Measurements from ENCODE around the gene PMFBP1.

The PMFBP1 gene

GRCh38 chr16:72162105-72162692 lies 9.8 kb downstream of the PMFBP1 start:
- no peak for DNase-seq (ENCODE audit: extremely low read depth, low read depth)

GRCh38 chr16:72159801-72160200 lies 12.2 kb downstream of the PMFBP1 start:
- TF ChIP-seq CTCF (IDR thresholded peaks at IDR 0.05; ENCODE audit: low read depth, low read length, missing control alignments): no peak
- no peak for DNase-seq (ENCODE audit: extremely low read depth, low read depth)
- H3K4me3 ChIP-seq (replicated peaks; ENCODE audit: low read depth, low read length): no peak overlapping the region

More at GRCh38 chr16:72162105-72162692, 9.8 kb downstream of the PMFBP1 start:
- no peak overlapping the region for H3K4me3 ChIP-seq (replicated peaks; ENCODE audit: low read depth, low read length)
- TF ChIP-seq CTCF (IDR thresholded peaks at IDR 0.05; ENCODE audit: low read depth, low read length, missing control alignments): no peak

GRCh38 chr16:72159386-72159785 lies 12.6 kb downstream of the PMFBP1 start:
- no peak for TF ChIP-seq CTCF (IDR thresholded peaks at IDR 0.05; ENCODE audit: low read depth, low read length, missing control alignments)
- DNase-seq (ENCODE audit: extremely low read depth, low read depth): no peak
- no peak overlapping the region for H3K4me3 ChIP-seq (replicated peaks; ENCODE audit: low read depth, low read length)

GRCh38 chr16:72149676-72150464 lies 22.1 kb downstream of the PMFBP1 start:
- TF ChIP-seq CTCF (IDR thresholded peaks at IDR 0.05; ENCODE audit: low read depth, low read length, missing control alignments): peak; percentile 15
- no peak overlapping the region for H3K4me3 ChIP-seq (replicated peaks; ENCODE audit: low read depth, low read length)
- DNase-seq (ENCODE audit: extremely low read depth, low read depth): no peak

GRCh38 chr16:72142476-72142875 lies 29.5 kb downstream of the PMFBP1 start:
- no peak for DNase-seq (ENCODE audit: extremely low read depth, low read depth)
- no peak overlapping the region for H3K4me3 ChIP-seq (replicated peaks; ENCODE audit: low read depth, low read length)
- TF ChIP-seq CTCF (IDR thresholded peaks at IDR 0.05; ENCODE audit: low read depth, low read length, missing control alignments): no peak

GRCh38 chr16:72139908-72140307 lies 32.0 kb downstream of the PMFBP1 start:
- TF ChIP-seq CTCF (IDR thresholded peaks at IDR 0.05; ENCODE audit: low read depth, low read length, missing control alignments): no peak
- DNase-seq (ENCODE audit: extremely low read depth, low read depth): no peak

More at GRCh38 chr16:72139908-72140307, 32.0 kb downstream of the PMFBP1 start:
- H3K4me3 ChIP-seq (replicated peaks; ENCODE audit: low read depth, low read length): no peak overlapping the region
